Ovary (tissue), 9 donors: ENCODE results near the gene RPS6KA4. TPM values are rescaled to one million over a fixed set of nuclear protein-coding genes. Genes with fewer than 3 reads are reported as not detected.

ENCODE experiments used
- DNase-seq, 5 donors: peaks; one replicate each; pipeline ENCODE4 v3.0.0-alpha.2; 2019 to 2020
- H3K27ac ChIP-seq, 2 donors: fragments of 200-600 bp; one replicate each; pipeline versions ENCODE4 v1.5.1 to v1.8.0; 2019 to 2022
- H3K27me3 ChIP-seq: fragments of 200-600 bp; one replicate; pipeline ENCODE4 v1.8.0; 2022
- H3K36me3 ChIP-seq: fragments of 200-600 bp; sonication (generic); one replicate; pipeline ENCODE4 v1.5.1; 2019
- H3K4me1 ChIP-seq: one replicate; pipeline ENCODE4 v1.8.1; 2013; ENCODE audit warnings: mild to moderate bottlenecking, moderate library complexity; ENCODE audit not compliant: insufficient read depth
- H3K4me3 ChIP-seq: fragments of 200-600 bp; sonication (generic); one replicate; pipeline ENCODE4 v1.5.1; 2017
- H3K9me3 ChIP-seq, 2 donors: fragments of 200-600 bp in 1 of 2; sonication (generic) in 1 of 2; one replicate each; pipeline versions ENCODE4 v1.5.1 to v1.8.1; 2013 to 2019; ENCODE audit warnings: mild to moderate bottlenecking in 1 of 2, moderate library complexity in 1 of 2
- EP300 ChIP-seq: sonication (generic); formaldehyde crosslinking; IDR thresholded peaks from one replicate; pipeline ENCODE4 v1.6.1; 2017; ENCODE audit warnings: antibody characterized with exemption
- POLR2A ChIP-seq: fragments of 450-650 bp; IDR thresholded peaks from one replicate; pipeline ENCODE4 v1.6.1; 2017; ENCODE audit warnings: antibody characterized with exemption, mild to moderate bottlenecking, moderate library complexity
- WGBS, 3 donors: extraction: QIAGEN DNeasy Blood & Tissue Kit in 1 of 3; methylation state at CpG; one replicate each; pipeline versions ENCODE4 v1.1.5 to v1.1.7; 2013 to 2017; 5-methylcytosine and 5-hydroxymethylcytosine counted together
- intact Hi-C, 4 donors: fragments of 100-400 bp; cut with DNase I; formaldehyde crosslinking; loops; one replicate each; pipeline versions ENCODE4 v1.11.0 to v1.15.1; 2022 to 2023
- polyA plus RNA-seq, 2 donors: library from polyadenylated mRNA; stranded (reverse); fragments of 200-250 nt in 1 of 2; fragments of 350-450 nt in 1 of 2; fragmentation: Illumina TruSeq in 1 of 2; extraction: RNeasy Lipid Tissue Mini Kit (QIAGEN cat#74804) in 1 of 2; gene quantifications; one replicate each; pipeline ENCODE4 v1.2.3, GENCODE V29; 2013 to 2014
- total RNA-seq, 7 donors: library from RNA; depleted of rRNA in 2 of 7; stranded (reverse); fragments of >200 nt in 2 of 7; fragmentation: NEBNext Ultra II Directional in 3 of 7; extraction: Animal tissue kit (Norgen Biotek cat#: 25700) in 3 of 7; gene quantifications; one replicate each; pipeline versions ENCODE4 v1.1.0 to v1.2.4, GENCODE V29; 2016 to 2023
- TF ChIP-seq, protein P1 (sequence below), 3 donors: fragments of 450-650 bp in 2 of 3; fragments of 200-600 bp in 1 of 3; IDR thresholded peaks; one replicate each; pipeline versions ENCODE4 v1.5.1 to v1.8.0; 2016 to 2022; ENCODE audit warnings: antibody characterized with exemption in 3 of 3, mild to moderate bottlenecking in 1 of 3
- donor health status: DM: no; HTN: no; CAD: no; lungs with moderate emphysema.
- donor health status: DM: no; HTN: no; CAD: no.
- donor health status: Bipolar disorder and iron deficiency.
- donor health status: DM: yes; HTN: yes; CAD: no.
- donor health status: DM: no; HTN: no; CAD: no.
- donor health status: DM: yes; HTN: yes; CAD: no.

RPS6KA4 gene
- total and polyA plus RNA-seq, 9 donors: 4.0 to 31.4 (median 14.9) TPM

DNA sequence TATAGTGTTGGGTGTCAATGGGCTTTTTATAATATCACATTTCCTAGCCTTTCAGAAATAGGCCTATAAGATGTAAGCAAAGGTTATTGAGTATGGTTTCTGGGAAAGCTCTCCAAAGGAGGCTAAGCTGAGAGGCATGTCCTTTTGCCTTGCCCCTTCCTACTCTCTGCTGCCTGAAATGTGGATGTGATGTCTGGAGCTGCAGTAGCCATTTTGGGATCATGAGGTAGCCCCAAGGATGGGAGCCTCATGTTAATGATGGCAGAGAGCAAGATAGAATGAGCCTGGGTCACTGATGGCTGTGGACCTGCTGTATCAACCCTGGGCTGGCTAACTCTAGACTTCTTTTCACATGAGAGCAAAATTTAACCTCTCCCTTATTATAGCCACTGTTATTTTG, 29.0 kb downstream of the RPS6KA4 start:
- Histone ChIP-seq H3K4me1 (no peaks in the 10 kb centered on the region), H3K27me3 (no peaks in the 10 kb centered on the region), H3K36me3 (no peaks in the 10 kb centered on the region), H3K9me3 (no peaks in the 10 kb centered on the region), H3K4me3 (no peak overlapping the region), H3K27ac (no peak overlapping the region)
- DNase-seq: no peak
- no peak for TF ChIP-seq POLR2A
- TF ChIP-seq EP300: no peak
- TF ChIP-seq, protein P1, sequence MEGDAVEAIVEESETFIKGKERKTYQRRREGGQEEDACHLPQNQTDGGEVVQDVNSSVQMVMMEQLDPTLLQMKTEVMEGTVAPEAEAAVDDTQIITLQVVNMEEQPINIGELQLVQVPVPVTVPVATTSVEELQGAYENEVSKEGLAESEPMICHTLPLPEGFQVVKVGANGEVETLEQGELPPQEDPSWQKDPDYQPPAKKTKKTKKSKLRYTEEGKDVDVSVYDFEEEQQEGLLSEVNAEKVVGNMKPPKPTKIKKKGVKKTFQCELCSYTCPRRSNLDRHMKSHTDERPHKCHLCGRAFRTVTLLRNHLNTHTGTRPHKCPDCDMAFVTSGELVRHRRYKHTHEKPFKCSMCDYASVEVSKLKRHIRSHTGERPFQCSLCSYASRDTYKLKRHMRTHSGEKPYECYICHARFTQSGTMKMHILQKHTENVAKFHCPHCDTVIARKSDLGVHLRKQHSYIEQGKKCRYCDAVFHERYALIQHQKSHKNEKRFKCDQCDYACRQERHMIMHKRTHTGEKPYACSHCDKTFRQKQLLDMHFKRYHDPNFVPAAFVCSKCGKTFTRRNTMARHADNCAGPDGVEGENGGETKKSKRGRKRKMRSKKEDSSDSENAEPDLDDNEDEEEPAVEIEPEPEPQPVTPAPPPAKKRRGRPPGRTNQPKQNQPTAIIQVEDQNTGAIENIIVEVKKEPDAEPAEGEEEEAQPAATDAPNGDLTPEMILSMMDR (IDR thresholded peaks at IDR 0.05): no peak
- intact Hi-C loops: loop anchor here in 1 of 4 donors (10.0 kb wide), 1 partner anchor 267 kb away; no protein-coding TSS in a partner anchor

DNA sequence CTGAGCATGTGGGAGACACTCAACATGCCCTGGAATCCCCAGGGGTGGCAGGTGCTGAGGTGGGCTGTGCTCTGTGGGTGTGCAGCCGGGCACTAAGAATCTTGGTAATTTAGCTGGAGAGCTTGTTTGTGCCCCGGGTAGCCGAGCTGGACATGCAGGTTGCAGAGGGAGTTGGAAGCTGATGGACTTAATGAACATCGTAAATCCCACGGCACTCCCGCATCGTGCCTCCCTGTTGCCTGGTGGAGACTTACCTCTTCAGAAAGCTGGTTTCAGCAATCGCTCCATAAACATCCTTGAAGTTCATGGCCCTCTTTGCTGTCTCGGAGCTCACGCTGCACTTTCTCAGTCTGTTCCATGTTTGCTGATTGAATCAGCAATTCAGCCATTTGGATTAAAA, 29.9 kb downstream of the RPS6KA4 start:
- no peak overlapping the region for H3K4me3 ChIP-seq
- WGBS, 3 donors: 44 to 53% (median 49%) methylated on average over 10 of the region's 10 CpGs
- no peaks in the 10 kb centered on the region for H3K27me3 ChIP-seq
- no peak overlapping the region for H3K27ac ChIP-seq
- no peaks in the 10 kb centered on the region for H3K4me1 ChIP-seq
- intact Hi-C loops: loop anchor here in 1 of 4 donors (10.0 kb wide), 1 partner anchor 266 kb away; no protein-coding TSS in a partner anchor
- TF ChIP-seq POLR2A (no peak), EP300 (no peak)
- TF ChIP-seq, protein P1 (IDR thresholded peaks at IDR 0.05): no peak
- no peaks in the 10 kb centered on the region for H3K9me3 ChIP-seq
- DNase-seq: no peak
- H3K36me3 ChIP-seq: no peaks in the 10 kb centered on the region

DNA sequence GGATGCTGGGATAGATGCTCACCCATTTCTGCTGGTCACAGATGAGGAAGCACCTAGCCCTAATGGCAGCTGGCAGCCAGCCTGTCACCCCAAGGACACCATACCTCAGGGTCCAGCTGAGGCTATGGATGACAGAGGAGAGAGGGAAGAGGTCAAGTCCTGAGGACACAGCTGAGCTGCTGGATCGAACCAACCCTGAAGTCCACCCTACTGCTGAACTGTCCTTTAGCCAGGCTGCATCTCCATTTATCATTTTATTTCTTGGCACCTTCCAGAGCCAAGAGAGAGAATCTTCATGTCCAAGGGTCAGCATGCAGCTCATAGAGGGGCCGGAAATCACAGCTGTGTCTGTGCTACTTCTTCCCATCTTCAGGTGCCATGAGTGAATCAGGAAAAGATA, 30.9 kb downstream of the RPS6KA4 start:
- Histone ChIP-seq H3K4me1 (no peaks in the 10 kb centered on the region), H3K4me3 (no peak overlapping the region), H3K9me3 (no peaks in the 10 kb centered on the region), H3K27me3 (no peaks in the 10 kb centered on the region), H3K27ac (no peak overlapping the region), H3K36me3 (no peaks in the 10 kb centered on the region)
- DNase-seq: no peak
- TF ChIP-seq POLR2A (no peak), EP300 (no peak)
- TF ChIP-seq, protein P1 (IDR thresholded peaks at IDR 0.05): no peak
- 75 to 93% (median 90%) methylated on average over 2 of the region's 2 CpGs for WGBS, 3 donors
- intact Hi-C loops: loop anchor here in 1 of 4 donors (10.0 kb wide), 1 partner anchor 265 kb away; no protein-coding TSS in a partner anchor

DNA sequence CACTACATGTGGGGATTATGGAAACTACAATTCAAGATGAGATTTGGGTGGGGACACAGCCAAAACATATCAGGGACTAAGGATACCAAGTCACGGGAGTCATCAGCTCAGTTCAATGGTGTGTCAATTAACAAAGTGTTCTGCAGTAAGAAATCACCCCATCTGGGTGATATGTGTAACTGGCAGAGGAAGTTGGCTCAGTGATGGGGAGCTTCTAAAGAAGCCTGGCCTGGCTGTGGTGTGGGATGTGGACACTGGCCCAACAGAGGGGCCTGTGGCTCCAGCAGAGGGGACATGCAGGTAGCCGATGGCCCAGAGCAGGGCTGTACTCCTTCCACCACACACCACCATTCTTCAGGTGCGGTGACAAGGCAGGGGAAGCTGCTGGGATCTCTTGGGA, 31.6 kb downstream of the RPS6KA4 start:
- DNase-seq: no peak
- 85 to 94% (median 94%) methylated on average over 3 of the region's 3 CpGs for WGBS, 3 donors
- Histone ChIP-seq H3K9me3 (no peaks in the 10 kb centered on the region), H3K4me3 (no peak overlapping the region), H3K36me3 (no peaks in the 10 kb centered on the region), H3K27ac (no peak overlapping the region), H3K4me1 (no peaks in the 10 kb centered on the region), H3K27me3 (no peaks in the 10 kb centered on the region)
- intact Hi-C loops: no loop called here
- TF ChIP-seq EP300 (no peak), POLR2A (no peak)
- TF ChIP-seq, protein P1 (IDR thresholded peaks at IDR 0.05): no peak
